ENCODE measurements around the gene TAGLN3. TPM values are rescaled to one million over a fixed set of nuclear protein-coding genes. Genes with fewer than 3 reads are reported as not detected.

The TAGLN3 gene
- 1 to 10 TPM in 1 of 5 donors, not detected in 4; 5.3 TPM for total RNA-seq
- polyA plus RNA-seq = 1 to 10 TPM in 2 of 3 donors, under 1 TPM in 1; 0.87 to 3.4 (median 1.0) TPM
- long read RNA-seq, donor 1, partial matches to known transcripts = 0 of 4 reads
- long read RNA-seq, donor 1, other reads (novel, unspliced or antisense) = 0 of 4 reads
- long read RNA-seq, donor 2, transcript TAGLN3-203 (4 exons, 1,164 nt) = major isoform, 7 of 10 reads
- long read RNA-seq, donor 2, partial matches to known transcripts = 0 of 10 reads
- long read RNA-seq, donor 2, other reads (novel, unspliced or antisense) = 0 of 10 reads
- long read RNA-seq, donor 3, partial matches to known transcripts = 0 of 1 reads
- long read RNA-seq, donor 3, other reads (novel, unspliced or antisense) = 0 of 1 reads
- long read RNA-seq, donor 4, partial matches to known transcripts = 0 of 1 reads
- long read RNA-seq, donor 4, other reads (novel, unspliced or antisense) = 0 of 1 reads
- long read RNA-seq, donor 5, transcript TAGLN3-203 (4 exons, 1,164 nt) = major isoform, 5 of 6 reads
- long read RNA-seq, donor 5, partial matches to known transcripts = 0 of 6 reads
- long read RNA-seq, donor 5, other reads (novel, unspliced or antisense) = 0 of 6 reads
- long read RNA-seq, donor 6 = 0 reads
- long read RNA-seq, donor 7, partial matches to known transcripts = 0 of 5 reads
- long read RNA-seq, donor 7, other reads (novel, unspliced or antisense) = 0 of 5 reads
- long read RNA-seq, donor 8, partial matches to known transcripts = 0 of 6 reads
- long read RNA-seq, donor 8, other reads (novel, unspliced or antisense) = 0 of 6 reads
- long read RNA-seq, donor 9, partial matches to known transcripts = 0 of 2 reads
- long read RNA-seq, donor 9, other reads (novel, unspliced or antisense) = 0 of 2 reads
- long read RNA-seq, donor 10, partial matches to known transcripts = 0 of 4 reads
- long read RNA-seq, donor 10, other reads (novel, unspliced or antisense) = 0 of 4 reads

DNA sequence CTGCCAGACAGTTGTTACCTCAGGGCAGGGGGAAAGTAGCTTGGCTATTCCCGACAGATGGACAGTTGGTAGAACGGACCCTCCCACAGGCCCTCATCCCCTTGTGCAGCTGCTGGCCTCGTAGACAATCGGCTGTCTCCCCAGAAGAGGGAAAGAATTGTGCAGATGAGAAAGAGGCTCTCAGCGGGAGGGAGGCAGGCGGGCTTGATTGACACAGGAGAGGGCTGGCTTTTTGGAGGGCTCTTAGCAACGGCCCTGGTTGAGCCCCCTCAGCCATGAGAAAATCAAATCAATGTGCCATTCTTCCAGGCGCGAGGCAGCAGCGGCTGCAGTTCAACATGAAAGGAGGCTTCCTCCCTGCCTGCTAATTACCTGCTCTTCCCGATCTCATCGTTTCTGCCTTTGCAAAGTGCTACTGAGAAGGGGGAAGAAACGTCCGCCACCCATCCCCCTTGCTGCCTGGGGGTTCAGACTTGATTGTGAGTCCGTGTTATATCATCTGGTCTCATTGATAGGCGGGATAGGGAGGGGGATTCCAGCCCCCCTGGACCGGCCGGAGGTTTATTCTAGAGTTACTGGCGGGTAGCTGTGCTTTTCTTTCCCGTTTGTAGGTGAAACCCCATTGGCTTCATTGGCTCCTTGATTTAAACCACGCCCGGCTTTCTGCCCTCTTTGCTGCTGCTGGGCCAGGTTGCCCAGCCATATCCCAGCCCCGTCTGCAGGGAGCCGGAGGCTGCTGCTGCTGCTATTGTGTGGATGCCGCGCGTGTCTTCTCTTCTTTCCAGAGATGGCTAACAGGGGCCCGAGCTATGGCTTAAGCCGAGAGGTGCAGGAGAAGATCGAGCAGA is at the start of gene TAGLN3:
TSS of gene TAGLN3 (plus strand) at position 287 of the 848 bp plus-strand sequence. CDS start at position 788, 501 bp downstream.
- peaks cover 0 to under 1% (median 0%) of the 10 kb centered on the region in 4 donors for H3K36me3 ChIP-seq
- H3K27me3 ChIP-seq = peaks cover 0 to 26% (median 10%) of the 10 kb centered on the region in 3 donors
- H3K4me3 ChIP-seq = peak within 1 kb of the TSS; percentile 37 to 51 (median 42)
- intact Hi-C loops (cut with DNase I; ENCODE audit: low total_unique reads) = no loop called here
- TF ChIP-seq EP300 (IDR thresholded peaks at IDR 0.05) = no peak
- no peak for TF ChIP-seq POLR2A (IDR thresholded peaks at IDR 0.05)
- no peak for TF ChIP-seq POLR2AphosphoS5 (IDR thresholded peaks at IDR 0.05)
- TF ChIP-seq, protein P1, sequence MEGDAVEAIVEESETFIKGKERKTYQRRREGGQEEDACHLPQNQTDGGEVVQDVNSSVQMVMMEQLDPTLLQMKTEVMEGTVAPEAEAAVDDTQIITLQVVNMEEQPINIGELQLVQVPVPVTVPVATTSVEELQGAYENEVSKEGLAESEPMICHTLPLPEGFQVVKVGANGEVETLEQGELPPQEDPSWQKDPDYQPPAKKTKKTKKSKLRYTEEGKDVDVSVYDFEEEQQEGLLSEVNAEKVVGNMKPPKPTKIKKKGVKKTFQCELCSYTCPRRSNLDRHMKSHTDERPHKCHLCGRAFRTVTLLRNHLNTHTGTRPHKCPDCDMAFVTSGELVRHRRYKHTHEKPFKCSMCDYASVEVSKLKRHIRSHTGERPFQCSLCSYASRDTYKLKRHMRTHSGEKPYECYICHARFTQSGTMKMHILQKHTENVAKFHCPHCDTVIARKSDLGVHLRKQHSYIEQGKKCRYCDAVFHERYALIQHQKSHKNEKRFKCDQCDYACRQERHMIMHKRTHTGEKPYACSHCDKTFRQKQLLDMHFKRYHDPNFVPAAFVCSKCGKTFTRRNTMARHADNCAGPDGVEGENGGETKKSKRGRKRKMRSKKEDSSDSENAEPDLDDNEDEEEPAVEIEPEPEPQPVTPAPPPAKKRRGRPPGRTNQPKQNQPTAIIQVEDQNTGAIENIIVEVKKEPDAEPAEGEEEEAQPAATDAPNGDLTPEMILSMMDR (IDR thresholded peaks at IDR 0.05) = no peak
- H3K27ac ChIP-seq = no peak within 1 kb of the TSS
- peaks cover 7 to 16% (median 15%) of the 10 kb centered on the region in 4 donors for H3K4me1 ChIP-seq
- peak; percentile 54 to 67 for DNase-seq
- H3K9me3 ChIP-seq = no peaks in the 10 kb centered on the region
- WGBS, 5 donors = 5 to 24% (median 9%) methylated on average over 25 to 30 of the region's 30 CpGs

DNA sequence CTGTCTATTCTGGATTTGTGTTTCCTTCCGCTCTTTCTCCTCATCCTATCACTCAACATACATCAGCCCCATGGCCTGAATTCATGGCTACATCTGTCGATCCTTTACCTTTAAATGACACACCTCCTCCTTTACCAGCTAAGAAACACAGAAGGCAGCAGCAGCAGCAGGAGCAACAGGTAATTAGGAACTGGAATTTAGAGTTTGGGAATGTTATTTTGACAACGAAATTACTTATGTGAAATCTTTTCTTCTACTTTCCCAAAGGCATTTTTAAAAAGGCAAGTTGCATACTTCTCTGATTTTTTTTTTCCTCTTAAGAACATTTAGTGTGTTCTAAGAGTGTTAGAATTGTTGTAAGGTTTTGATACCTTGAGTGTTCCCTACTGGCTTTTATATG is 49.0 kb upstream of the TAGLN3 start:
- no peak for TF ChIP-seq POLR2AphosphoS5 (IDR thresholded peaks at IDR 0.05)
- TF ChIP-seq, protein P1 (IDR thresholded peaks at IDR 0.05) = no peak
- no peak for TF ChIP-seq EP300 (IDR thresholded peaks at IDR 0.05)
- TF ChIP-seq POLR2A (IDR thresholded peaks at IDR 0.05) = no peak
- H3K9me3 ChIP-seq = no peaks in the 10 kb centered on the region
- no peak overlapping the region for H3K27ac ChIP-seq
- peaks cover 0 to 7% (median 6%) of the 10 kb centered on the region in 4 donors for H3K4me1 ChIP-seq
- peaks cover 10 to 53% (median 43%) of the 10 kb centered on the region in 4 donors for H3K36me3 ChIP-seq
- no peaks in the 10 kb centered on the region for H3K27me3 ChIP-seq
- DNase-seq = no peak
- no peak overlapping the region for H3K4me3 ChIP-seq
- WGBS, 5 donors = 80 to 93% (median 83%) methylated on average over 3 of the region's 3 CpGs
- intact Hi-C loops (cut with DNase I; ENCODE audit: low total_unique reads) = no loop called here

DNA sequence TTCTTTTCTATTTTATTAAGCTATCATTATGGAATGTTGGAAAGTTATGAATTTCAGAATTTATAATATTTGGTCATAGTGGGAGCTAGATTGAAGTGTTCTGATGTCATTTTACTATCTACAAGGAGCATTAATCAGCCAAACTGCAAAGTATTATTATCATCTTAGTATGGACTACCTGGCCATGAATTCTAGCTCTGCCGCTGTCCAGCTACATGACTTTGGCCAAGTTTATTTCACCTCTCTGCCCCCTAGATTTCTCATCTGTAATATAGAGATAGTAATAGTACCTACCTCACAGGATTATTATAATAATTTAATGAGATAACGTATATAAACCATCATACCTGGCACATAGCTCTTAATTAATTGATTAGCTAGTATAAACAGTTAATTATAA is 47.7 kb upstream of the TAGLN3 start:
- Histone ChIP-seq H3K4me1 (peaks cover 0 to 7% (median 6%) of the 10 kb centered on the region in 4 donors), H3K36me3 (peaks cover 10 to 47% (median 37%) of the 10 kb centered on the region in 4 donors), H3K9me3 (no peaks in the 10 kb centered on the region), H3K27me3 (no peaks in the 10 kb centered on the region), H3K27ac (no peak overlapping the region), H3K4me3 (no peak overlapping the region)
- 88 to 95% (median 91%) methylated on average over 2 of the region's 2 CpGs for WGBS, 5 donors
- DNase-seq = no peak
- TF ChIP-seq POLR2AphosphoS5 (IDR thresholded peaks at IDR 0.05) (no peak), EP300 (IDR thresholded peaks at IDR 0.05) (no peak), POLR2A (IDR thresholded peaks at IDR 0.05) (no peak)
- TF ChIP-seq, protein P1 (IDR thresholded peaks at IDR 0.05) = no peak
- intact Hi-C loops (cut with DNase I; ENCODE audit: low total_unique reads) = no loop called here
